COLO668 (cell line): ENCODE results near the gene MORN2.

Source experiments
- DNase-seq: peaks from one replicate; lab custom pipeline; 2025; ENCODE audit not compliant: unreplicated experiment; lab: John Stamatoyannopoulos, UW

MORN2 gene

DNA sequence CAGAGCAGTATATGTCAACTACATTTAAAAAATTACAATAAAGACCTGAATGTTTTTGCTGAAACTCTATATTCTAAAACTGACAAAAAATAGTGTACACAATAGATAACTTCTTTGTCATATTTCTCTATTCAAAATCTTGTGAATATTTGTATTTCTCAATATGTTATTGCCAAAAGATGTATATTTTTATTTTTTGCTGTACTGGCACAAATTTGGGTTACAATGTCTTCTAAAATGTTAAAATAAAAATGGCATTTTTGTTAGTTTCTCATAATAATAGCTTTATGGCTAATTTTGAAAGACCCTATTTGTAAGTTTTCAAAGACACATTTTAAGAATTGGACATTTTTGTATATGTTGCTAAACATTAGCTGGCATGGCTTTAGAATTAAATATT is 13.3 kb downstream of the MORN2 start:
- no peak for DNase-seq

DNA sequence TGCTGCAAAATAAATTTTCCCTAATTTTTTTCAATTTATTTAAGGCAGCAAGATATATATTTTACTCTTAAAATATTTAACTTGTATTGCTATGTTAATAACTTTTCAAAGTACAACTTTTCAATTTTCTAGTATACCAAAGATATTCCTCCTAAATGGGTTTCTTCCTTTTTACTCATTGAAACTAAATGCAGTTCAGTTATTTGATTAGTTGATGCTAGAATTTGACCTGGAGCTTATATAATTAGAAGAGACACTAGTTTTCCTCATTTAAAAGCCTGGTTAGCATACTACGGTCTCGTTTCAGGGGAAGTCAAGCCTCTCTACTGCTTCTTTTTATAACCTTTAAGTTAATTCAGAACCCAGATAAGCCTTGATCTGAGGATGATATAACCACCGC is 13.8 kb downstream of the MORN2 start, which contains the start of gene ARHGEF33:
Gene ARHGEF33 (plus strand): TSS at position 301 of the 400 bp plus-strand sequence. CDS start 29,573 bp downstream, outside the sequence.
- DNase-seq = no peak

DNA sequence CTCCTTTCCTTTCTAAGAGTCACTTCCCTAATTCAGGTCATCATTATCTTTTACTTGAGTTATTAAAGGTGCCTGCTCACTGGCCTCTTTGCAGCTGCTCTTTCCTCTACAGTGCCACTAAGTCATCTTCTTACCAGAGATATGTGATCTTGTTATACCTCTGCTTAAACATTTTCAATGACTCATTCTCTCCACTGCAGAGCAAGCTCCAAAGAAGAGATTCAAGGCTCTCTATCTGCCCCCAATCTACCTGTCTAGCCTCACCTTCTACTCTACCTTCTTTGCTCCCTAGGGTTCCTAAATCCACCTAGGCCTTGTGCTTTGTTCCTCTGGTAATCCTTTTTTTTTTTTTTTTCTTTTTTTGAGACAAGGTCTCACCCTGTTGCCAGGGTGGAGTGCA is 17.0 kb downstream of the MORN2 start:
- DNase-seq = no peak

DNA sequence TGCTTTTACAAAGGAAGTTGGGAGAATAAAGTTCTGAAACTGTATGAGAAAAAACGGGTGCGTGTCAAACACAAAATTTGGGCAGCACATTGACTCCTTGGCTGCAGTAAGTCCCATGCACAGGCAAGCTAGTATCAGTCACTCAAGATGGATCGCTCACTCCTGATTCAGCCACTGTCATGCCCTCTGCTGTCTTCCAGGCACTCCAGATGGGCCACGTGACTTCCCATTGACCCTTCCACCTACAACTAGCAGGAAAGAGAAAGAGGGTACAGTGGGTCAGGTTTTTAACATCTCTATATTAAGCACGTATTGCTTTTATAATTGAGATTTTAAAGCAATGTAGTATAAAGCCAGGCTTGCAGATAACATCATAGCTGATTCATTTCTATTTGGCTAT is 22.5 kb downstream of the MORN2 start:
- no peak for DNase-seq

DNA sequence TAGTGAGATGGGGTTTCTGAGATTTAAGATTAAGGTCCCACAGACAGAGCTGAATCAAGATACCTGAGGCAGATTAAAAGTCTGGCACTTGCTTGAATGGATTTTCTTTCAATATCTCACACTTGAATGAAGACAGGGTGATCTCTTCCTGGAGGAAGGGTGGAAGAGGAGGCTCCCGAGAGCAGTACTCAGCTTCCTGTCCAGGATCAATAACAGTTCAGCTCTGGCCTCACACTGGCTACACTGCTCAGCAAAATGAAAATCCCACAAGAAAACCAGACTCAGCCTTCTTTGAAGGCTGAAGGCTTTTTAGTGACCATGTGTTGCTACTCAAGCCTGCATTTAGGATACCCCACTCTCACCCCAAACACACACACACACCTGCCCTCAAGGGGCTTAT is 24.9 kb downstream of the MORN2 start:
- DNase-seq = no peak

DNA sequence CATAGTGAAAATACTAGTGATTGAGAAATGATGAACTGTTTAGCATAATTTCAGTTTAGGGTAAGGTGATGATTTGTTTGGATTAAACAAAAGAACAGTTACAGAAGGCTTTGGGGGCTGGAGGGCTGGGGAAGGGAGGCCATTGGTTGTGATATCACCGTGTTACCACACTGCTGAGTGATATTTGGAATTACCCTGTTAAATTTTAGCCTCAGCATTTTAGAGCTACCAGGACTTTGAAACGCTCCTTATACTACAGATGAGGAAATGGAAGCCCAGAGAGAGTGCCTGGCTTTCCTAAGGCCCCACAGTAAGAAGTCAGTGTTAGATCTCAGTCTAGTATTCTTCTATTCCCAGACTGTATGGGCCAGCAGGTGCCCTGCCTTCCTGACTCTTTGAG is 29.5 kb downstream of the MORN2 start:
- DNase-seq = no peak

DNA sequence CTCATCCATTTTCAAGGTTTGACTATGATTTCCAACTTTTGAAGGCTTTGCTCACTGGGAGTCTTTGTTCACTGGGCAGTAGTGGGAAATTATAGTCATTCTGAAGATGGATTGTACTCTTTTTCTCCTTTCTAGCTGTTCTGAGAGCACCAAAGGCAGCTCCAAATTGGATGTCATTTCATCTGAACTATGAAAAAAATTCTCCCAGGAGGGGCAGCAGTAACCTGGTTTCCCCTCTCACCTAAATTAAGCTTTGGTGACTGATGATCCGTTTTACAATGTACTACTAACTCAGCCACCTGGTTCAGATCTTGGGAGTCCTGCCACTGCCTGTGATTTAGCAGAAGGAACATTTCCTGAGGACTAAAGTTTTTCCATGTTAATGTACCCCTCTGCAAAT is 31.5 kb downstream of the MORN2 start:
- no peak for DNase-seq

DNA sequence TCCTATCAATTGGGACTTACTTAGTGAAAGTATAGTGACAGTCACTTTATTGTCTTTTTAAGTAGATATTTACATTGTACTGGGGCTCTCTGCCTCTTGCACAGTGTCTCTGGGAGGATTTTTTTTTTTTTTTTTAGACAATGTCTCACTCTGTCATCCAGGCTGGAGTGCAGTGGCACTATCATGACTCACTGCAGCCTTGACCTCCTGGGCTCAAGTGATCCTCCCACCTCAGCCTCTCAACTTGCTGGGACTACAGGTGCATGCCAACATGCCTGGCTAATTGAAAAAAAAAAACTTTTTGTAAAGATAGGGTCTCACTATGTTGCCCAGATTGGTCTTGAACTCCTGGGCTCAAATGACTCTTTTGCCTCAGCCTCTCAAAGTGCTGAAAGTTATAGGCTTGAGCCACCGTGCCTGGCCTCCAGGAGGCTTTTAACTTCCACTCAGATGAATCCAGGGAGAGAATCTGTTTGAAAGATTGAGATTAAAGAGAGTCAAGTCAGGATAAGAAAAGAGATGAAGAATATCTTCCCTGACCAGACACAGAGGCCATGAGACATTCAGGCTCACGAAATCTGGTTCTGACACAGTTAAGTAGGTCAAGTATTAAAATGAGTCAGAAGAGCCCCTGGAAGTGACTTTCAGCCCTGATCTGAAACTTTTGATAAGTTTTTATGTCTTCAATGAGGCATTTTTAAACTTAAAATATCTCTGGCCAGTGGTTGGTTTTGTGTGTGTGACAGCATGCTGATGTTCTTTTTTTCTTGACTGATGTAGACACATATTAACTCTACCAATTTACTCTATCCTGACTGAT is 32.2 kb downstream of the MORN2 start:
- DNase-seq = no peak

DNA sequence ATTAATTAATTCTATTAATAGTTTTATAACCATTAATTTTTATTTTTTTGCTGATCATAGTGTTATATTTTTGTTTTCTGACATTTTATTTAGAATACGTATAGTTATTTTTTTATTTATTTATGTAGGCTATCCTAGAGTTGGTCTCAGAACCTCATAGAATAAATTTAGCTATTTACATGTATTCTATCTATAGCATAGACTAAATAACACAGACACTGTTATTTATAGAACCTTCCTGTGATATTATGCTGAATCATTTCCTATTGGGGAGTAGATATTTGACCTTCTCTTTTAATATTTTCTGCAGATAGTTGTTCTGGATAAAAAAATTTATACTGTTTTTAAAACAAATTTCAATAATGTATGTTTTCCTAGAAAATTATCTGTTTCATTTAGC is 34.1 kb downstream of the MORN2 start:
- no peak for DNase-seq

DNA sequence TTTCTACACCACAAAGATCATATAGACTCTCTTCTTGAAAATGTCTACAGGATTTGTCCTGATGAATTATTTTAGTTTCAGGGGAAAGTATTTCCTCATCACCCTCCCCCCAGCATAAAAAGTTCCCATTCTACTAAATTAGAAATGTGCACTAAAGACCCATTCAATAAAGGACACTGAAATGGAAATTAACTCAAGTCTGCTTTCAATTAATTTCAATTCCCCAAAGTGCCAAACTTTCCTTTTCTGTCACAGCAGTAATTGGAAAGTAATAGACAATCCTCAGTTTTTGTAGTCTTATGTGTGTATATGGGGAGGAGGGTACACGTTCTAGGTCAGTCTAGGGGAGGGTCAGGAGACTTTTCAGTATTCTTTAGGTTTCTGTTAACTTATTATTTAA is 35.4 kb downstream of the MORN2 start:
- no peak for DNase-seq

DNA sequence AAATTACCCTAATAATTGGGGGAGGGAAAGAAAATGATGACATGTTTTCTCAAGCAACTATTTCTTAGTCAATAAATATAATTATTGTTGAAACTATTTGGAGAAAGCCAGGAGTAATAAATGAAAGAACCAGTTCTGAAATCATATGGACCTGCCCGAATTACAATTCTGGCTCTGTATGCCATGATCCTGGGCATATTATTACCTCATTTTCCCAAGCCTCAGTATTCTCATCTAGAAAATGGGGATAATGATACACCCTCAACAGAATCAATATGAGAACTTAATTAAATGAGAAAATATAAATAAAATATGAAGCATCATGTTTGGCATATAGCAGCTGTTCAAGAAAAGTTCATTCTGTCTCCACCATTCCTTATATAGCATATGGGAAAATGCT is 36.8 kb downstream of the MORN2 start:
- DNase-seq = no peak

DNA sequence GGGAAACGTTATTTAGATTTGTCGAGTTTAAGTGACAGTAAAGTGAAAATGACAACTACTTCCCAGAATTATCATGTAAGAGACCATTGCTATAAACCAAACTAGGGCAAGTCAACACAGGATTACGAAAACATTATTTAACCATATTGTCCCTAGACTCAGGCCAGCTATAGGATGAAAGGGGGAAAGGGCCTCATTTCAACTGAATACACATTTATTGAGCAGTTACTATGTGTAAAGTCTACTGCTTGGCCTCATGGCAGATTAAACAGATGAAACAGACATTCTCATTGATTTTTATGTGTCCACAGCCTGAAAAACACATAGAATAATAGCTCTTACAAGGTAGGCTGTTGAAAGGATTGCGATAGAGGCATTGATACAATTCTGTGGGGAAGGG is 46.6 kb downstream of the MORN2 start:
- no peak for DNase-seq

DNA sequence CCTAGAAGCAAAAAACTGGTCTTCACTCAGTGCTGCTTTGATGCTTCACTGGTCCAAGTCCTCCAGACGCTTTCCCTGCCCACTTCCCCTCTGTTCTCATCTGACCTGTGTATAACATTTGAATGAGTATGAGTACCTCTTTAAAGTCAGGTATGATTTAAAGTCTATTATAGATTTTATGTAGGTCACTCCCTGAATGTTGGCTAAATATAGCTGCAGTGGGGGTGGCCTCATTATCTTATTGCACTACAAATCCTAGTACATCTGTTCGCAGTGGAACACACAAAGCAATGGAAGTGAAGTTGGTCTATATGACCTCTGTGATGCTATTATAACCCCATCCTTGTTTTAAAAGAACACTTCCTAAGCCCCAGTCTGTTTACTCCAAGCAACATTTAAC is 47.1 kb downstream of the MORN2 start:
- DNase-seq = no peak

DNA sequence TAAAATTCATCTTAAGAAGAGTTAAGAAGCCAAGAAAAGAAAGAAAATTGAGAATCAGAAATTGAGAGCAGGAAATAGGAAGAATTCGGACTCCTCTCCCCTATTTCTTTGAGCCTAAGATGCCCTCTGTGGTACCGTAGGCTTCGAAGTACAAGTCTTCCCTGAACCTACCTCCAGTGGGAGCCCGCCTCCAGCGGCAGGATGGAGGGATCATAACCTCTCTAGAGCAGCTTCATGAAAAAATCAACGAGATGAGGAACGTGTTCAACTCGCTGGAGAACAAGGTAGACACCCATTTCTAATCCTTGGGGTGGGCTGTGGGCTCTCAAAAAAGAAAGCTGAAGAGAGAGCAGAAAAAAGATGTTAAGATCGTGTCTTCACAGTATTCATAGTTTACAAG is 50.2 kb downstream of the MORN2 start:
- DNase-seq = no peak

DNA sequence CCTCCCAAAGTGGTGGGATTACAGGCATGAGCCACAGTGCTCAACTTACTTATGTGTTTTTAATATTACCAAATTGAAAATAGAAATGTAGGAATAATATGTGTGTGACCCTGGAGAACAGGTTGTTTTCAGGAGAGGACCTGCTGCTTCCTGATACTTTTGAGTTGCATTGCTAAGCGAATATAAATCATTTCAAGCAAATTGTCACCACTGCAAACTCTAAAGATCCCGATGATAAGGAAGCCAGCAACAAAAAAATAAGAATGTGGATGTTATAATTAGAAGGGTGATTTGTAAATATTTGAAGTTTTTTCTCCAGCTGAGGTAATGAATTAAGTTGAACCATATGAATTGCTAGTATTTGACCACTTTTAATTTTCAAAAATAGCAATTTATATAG is 54.8 kb downstream of the MORN2 start:
- no peak for DNase-seq
